Uterus (tissue), 2 donors: ENCODE measurements around the gene ECM2.

Source experiments
- POLR2A ChIP-seq, 2 donors: fragments of 450-650 bp; IDR thresholded peaks; one replicate each; pipeline ENCODE4 v1.6.1; 2016; ENCODE audit warnings: antibody characterized with exemption in 2 of 2, mild to moderate bottlenecking in 1 of 2, moderate library complexity in 1 of 2
- TF ChIP-seq, protein P1 (sequence below), 4 experiments: fragments of 200-600 bp in 2 of 4; fragments of 450-650 bp in 2 of 4; sonication (generic) in 2 of 4; IDR thresholded peaks; one replicate each; pipeline ENCODE4 v1.5.1; 2016 to 2019; ENCODE audit warnings: antibody characterized with exemption in 4 of 4, mild to moderate bottlenecking in 2 of 4, moderate library complexity in 1 of 4

DNA sequence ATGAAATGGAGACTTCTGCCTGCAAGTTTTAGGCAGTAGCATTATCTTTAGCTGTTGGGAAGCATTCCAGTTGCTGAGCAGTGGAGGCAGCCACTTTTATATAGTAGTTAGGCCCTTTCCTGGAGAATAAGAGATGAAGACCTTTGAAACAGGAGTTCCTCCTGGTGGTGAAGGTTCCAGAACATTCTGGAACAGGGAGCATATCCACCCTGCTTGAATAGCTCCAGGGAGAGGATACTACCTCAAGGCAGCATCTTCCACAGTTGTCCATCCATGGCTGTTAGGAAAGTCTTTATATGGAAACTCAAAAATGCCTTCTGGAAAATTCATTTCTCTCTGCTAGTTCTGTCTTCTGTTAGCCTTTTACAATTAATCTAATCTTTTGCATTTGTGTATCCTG, 56.4 kb downstream of the ECM2 start:
- TF ChIP-seq, protein P1, sequence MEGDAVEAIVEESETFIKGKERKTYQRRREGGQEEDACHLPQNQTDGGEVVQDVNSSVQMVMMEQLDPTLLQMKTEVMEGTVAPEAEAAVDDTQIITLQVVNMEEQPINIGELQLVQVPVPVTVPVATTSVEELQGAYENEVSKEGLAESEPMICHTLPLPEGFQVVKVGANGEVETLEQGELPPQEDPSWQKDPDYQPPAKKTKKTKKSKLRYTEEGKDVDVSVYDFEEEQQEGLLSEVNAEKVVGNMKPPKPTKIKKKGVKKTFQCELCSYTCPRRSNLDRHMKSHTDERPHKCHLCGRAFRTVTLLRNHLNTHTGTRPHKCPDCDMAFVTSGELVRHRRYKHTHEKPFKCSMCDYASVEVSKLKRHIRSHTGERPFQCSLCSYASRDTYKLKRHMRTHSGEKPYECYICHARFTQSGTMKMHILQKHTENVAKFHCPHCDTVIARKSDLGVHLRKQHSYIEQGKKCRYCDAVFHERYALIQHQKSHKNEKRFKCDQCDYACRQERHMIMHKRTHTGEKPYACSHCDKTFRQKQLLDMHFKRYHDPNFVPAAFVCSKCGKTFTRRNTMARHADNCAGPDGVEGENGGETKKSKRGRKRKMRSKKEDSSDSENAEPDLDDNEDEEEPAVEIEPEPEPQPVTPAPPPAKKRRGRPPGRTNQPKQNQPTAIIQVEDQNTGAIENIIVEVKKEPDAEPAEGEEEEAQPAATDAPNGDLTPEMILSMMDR (IDR thresholded peaks at IDR 0.05), result no peak
- no peak for TF ChIP-seq POLR2A (IDR thresholded peaks at IDR 0.05)
